ENCODE results near the gene AFP.

GRCh38 chr4:73404457-73404856 lies 31.6 kb upstream of the AFP start:
- TF ChIP-seq, protein P1, sequence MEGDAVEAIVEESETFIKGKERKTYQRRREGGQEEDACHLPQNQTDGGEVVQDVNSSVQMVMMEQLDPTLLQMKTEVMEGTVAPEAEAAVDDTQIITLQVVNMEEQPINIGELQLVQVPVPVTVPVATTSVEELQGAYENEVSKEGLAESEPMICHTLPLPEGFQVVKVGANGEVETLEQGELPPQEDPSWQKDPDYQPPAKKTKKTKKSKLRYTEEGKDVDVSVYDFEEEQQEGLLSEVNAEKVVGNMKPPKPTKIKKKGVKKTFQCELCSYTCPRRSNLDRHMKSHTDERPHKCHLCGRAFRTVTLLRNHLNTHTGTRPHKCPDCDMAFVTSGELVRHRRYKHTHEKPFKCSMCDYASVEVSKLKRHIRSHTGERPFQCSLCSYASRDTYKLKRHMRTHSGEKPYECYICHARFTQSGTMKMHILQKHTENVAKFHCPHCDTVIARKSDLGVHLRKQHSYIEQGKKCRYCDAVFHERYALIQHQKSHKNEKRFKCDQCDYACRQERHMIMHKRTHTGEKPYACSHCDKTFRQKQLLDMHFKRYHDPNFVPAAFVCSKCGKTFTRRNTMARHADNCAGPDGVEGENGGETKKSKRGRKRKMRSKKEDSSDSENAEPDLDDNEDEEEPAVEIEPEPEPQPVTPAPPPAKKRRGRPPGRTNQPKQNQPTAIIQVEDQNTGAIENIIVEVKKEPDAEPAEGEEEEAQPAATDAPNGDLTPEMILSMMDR (conservative IDR thresholded peaks at IDR 0.05), result no peak
- TF ChIP-seq EZH2 (IDR thresholded peaks at IDR 0.05; ENCODE audit: low read depth), result no peak

Data from PC-9 (cell line).